HG03135 (cell line): ENCODE measurements around the gene MVD.
A peak's percentile ranks its signal among the peaks of the same experiment; 100 is the strongest.

Experiments used
- ATAC-seq: cut with Tn5 transposase; IDR thresholded peaks from one replicate; pipeline ENCODE4 v1.9.1; 2021; ENCODE audit warnings: mild to moderate bottlenecking, moderate library complexity; ENCODE audit not compliant: unreplicated experiment

The MVD gene

DNA sequence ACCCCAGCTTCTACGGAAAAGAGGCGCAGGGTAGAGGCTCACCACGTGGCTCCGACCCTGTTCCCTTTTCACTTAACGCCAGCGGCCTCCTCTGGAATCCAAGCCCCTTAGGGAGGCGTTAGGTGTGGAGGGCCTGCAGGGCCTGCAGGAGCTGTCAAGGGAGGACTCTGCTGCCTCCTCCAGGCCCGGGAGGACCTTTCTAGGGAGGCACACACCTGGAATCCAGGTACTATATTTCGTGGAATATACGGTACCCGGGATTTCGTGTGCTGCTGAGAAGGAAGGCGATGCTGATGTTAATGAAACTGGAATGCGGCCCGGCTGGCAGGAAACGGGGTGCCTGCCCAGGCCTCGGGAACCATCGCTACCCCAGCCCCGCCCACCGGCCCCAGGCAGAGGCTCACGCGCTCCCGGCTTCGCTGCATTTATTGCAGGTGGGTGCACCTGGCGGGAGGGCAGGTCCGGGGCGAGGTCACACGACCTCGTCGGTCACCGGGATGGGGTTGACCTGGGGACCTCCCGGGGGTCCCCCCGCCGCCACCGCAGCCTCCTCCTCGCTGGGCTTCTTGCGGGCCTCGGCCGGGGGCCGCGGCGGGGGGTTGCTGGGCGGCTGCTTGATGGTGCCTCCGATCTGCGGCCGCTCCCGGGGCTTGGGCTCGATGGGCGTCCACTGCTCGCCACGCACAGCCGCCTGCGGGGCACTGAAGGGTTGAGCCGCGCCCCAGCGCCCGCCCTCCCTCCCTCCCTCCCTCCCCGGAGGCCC, 19.8 kb downstream of the MVD start:
- ATAC-seq, result no peak

DNA sequence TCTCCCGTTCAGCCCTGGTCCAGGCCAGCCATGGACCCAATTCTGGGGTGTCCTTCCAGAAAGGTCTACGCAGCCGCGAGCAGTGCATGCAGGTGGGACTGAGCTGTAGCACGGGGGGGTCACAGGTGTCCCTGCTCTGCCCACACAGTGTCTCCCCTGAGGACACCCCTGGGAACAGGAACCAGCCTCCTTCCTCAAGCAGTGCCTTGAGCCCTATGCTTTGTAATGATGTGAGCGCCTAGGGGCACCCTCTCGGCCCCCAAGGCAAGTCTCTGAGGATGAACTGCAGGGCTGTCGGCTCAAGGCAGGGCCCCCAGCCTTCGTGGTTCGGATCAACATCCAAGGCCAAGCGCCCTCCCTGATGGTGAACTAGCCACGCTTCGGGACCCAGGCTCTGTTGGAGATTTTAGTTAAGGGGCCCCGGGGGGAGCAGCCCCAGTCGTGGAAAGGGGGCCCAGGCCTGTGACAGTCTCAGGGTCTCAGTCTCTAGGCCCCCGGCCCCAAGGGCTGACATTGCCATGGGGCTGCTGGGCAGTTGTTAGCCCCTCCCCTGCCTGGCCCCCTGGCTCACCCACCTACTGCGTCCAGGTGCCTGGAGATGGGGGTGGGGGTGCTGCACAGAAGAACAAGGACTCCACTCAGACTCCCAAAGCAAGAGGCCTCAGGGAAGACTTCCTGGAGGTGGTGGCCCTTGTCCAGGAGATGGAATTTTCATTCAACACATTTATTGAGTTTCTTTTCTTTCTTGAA, 22.2 kb downstream of the MVD start:
- no peak for ATAC-seq

- no peak for ATAC-seq
Measured at GRCh38 chr16:88640039-88640495, 22.8 kb downstream of the MVD start.

DNA sequence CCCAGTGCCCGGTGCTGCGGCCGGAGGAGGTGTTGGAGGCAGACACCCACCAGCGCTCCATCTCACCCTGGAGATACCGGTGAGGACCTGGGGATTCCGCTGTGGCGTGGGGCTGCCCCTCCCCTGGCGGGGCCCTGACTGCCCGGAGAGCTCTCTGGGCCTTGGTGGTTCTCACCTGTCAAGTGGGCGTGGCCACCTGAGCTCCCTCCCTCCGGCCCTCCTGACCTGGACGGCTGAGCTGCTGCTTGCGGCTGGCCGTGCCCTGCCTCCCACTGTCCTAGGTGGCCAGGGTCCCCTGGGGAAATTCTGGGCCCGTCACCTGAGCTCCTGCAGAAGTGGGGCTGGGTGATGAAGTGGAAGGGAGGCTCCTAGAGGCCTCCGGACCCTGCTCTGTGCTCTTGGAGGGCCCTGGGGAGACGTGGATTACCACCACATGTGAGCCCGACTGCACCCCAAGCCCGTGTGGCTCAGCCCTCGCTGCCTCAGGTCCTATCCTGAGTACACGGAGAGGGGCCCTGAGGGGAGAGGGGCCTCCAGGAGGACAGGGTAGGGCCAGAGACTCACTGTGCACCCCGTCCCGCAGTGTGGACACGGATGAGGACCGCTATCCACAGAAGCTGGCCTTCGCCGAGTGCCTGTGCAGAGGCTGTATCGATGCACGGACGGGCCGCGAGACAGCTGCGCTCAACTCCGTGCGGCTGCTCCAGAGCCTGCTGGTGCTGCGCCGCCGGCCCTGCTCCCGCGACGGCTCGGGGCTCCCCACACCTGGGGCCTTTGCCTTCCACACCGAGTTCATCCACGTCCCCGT, 23.5 kb downstream of the MVD start:
- no peak for ATAC-seq

DNA sequence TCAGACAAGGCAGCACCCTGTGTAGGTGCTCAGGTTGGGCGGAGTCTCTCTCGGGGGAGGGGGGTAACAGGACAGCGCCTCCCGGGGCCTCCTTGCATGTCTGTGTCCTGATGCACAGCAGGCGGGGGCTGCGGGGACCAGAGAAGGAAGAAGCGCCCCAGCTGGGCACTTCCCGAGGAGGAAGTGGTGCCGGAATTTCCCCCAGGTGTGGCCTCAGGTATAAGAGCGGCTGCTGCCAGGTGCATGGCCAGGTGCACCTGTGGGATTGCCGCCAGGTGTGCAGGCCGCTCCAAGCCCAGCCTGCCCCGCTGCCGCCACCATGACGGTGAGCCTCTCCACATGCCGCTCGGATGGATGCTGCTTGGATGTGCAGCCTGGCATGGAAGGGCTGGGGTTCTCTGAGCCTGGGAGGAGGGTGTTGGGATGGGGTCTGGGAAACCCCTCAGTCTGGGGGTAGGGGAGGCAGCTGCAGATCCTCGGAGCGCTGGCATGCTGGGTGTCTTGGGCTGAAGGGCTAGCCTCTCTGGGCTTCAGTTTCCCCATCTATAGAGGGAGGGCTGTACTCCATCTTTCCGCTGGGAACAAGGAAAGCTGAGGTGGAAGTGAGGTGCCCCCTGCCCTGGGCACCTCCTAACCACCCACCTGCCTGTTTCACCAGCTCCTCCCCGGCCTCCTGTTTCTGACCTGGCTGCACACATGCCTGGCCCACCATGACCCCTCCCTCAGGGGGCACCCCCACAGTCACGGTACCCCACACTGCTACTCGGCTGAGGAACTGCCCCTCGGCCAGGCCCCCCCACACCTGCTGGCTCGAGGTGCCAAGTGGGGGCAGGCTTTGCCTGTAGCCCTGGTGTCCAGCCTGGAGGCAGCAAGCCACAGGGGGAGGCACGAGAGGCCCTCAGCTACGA, 24.3 kb downstream of the MVD start, which contains the start of gene IL17C:
IL17C (plus strand) TSS at position 250 of the 908 bp plus-strand sequence; CDS start at position 320, 70 bp downstream.
- no peak for ATAC-seq

- ATAC-seq, result no peak
Measured at GRCh38 chr16:88636488-88637265, 26.2 kb downstream of the MVD start.

DNA sequence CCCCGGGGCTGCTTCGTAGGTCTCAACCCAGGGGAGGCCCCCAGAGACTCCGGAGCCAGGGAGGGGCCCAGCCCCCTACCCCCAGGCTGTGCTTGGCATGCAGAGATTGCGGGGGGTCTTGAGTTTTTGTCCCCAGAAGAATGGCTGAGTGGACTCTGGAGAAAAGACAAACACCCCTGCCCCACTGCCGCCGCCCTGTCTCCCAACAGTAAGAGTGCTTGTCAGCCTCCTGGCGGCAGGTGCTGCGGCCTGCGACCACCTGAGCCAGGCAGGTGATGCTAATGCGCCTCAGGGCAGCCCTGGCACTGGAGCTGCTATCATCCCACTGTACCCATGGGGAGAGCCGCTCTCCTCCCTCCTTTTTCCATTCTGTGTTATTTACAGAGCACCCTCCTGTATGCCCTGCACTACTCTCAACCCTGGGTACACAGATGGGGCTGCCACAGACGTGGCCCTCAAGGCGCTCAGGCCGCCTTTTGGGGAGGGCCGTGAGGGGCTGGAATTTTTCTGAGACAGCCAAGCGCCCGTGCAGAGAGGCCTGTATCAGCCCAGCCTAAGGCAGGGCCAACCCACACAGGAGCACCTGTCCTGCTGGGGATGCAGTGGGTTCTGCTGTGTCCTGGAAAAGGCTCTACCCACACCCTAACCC, 27.1 kb downstream of the MVD start:
- no peak for ATAC-seq

DNA sequence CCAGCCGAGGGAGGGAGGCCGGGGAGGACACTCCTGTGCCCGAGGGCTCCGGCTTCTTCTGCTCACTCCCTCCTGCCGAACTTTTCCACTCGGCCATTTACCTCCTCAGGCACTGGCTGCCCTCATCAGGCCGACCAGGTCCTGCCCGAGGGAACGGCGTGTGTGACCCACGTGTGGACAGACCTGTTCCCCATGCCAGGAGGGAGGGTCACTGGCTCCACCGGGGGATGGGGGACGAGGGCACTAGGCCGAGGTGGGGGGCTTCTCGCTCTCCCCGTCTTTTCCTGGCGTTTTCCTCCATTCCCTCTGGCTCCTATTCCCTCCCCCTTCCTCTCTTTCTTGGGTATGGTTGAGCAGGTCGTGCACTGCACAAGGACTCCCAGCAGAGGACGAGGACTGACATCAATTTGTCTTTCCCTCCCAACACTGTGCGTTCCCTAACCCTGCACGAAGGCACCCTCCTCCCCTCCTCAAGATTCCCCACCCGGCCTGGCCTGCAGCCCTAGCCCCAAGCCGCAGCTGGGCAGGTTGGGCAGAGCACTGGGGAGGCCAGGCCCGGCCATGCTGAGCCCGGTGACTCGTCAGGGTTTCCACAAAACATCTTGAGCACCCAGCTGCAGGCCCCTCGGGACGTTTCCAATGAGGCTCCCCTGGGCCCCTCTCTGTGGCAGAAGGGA, 27.8 kb downstream of the MVD start:
- ATAC-seq, result no peak

DNA sequence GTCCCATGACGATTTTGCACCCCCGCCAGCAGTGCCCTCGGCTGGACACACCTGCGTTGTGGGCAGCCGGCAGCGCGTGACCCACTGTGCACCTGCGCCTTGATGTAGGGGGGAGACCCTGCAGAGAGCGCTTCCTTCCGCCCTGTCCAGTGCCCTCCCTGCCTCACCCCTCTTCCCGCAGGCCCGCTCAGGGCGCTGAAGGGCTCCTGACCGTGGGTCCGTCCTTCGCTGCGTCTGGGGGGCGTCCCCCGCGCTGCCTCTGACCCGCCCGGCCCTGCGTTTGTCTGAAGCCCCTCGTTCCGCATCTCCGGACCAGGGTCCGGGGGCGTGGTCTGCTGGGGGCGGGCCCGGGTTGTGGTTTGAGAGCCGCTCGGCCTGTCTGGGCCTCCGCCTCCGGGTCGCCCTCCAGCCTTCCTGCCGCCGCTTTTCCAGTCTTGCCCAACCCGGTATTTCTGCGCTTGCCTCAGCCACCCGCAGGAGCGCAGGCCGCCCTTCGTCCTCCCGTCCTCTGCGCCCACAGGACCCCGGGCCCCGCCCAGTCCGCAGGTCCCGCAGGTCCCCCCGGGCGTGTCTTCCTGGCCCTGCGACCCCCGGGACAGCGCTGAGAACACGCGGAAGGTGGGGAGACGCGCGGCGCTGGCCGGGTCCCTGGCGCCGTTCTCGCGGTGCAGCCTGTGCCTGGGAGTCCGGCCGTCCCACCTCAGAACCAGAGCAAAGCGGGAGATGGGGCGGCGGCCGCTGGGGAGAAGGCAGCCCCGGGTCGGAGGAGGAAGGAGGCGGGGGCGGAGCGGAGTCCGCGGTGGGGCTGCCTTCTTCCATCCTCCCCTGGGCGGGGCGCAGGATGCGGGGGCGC, 28.5 kb downstream of the MVD start:
- ATAC-seq, result peak; percentile 44

GRCh38 chr16:88633684-88634140, 29.2 kb downstream of the MVD start:
- ATAC-seq, result peak; percentile 35

GRCh38 chr16:88632587-88632930, 30.3 kb downstream of the MVD start:
- no peak for ATAC-seq

DNA sequence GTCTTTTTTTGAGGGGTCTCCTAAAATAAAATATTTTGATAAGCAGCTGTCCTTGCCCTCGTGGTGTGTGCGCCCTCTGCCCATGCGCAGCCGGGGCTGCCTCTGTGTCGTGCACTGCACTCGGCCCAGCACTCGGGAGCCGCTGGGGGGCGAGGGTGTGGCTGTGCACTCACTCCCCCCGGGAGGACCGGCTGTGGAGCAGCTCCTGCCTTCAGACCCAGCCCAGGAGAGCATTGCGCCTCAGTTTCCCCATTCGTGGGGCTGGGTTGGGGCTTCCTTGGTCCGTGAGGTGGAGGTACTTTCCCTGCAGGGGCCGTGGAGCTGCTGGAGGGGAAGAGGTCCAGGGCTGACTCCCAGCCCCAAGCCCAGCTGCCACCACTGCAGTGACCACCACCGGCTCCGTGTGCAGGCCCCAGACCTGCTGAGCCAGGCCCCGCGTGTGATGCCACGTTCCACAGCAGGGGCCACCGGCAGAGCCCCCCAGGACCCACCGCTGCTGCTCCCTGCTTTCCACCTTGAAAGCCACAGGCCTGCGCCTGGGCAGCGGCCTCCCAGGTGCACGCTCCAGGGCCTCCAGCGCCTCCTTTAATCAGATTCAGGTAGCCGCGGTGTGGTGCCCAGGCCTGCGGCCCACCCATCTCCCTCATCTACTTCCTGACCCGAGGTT, 30.8 kb downstream of the MVD start:
- ATAC-seq, result no peak

GRCh38 chr16:88631384-88631783, 31.5 kb downstream of the MVD start:
- no peak for ATAC-seq

- ATAC-seq, result no peak
Measured at GRCh38 chr16:88630941-88631340, 31.9 kb downstream of the MVD start.

GRCh38 chr16:88630433-88630832, 32.5 kb downstream of the MVD start:
- ATAC-seq, result no peak

DNA sequence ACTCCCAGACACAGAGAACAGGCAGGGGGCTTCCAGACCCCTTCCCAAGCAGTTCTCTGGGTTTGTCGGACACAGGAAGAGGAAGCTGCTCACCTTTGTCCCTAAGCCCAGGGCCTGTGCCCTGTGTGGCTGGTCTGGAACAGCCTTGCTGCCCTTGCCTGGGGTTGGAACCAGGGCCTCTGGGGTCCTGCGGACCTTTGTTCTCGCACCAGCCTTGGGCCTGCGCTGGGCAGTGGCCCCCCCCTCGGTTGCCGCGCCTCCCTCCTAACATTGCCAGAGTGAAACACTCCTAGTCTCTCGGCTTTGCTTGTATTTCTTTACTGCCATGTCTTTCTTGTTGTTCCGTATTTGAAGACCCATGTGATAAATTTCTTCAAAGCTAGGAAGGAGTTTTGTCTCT, 33.1 kb downstream of the MVD start:
- ATAC-seq, result no peak

DNA sequence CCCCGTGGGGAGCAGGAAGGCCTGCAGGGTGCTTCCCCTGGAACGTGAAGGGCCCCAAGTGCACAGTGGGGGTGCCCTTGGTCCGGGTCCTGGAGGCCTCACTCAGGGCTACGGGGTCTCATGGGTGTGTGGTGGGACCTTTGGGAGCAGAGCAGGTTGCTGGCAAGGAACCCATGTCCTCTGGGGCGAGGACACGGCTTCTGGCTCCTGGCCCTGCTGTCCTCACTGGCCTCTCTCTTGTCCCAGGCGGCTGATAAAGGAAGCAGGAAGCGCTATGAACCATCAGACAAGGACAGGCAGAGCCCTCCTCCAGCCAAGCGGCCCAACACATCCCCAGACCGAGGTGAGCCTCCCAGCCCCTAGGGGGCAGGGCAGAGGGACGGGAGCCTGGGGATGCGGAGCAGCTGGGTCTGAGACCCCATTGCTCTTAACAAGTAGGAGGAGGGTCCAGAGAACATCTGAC, 34.3 kb downstream of the MVD start:
- no peak for ATAC-seq
